ENCODE results near the gene HOMER2.
"Not testable (repeated sequence)": the region's sequence is repeated elsewhere in the genome, so short reads cannot be mapped to it uniquely, and the experiment has no call there.

HOMER2 gene

DNA sequence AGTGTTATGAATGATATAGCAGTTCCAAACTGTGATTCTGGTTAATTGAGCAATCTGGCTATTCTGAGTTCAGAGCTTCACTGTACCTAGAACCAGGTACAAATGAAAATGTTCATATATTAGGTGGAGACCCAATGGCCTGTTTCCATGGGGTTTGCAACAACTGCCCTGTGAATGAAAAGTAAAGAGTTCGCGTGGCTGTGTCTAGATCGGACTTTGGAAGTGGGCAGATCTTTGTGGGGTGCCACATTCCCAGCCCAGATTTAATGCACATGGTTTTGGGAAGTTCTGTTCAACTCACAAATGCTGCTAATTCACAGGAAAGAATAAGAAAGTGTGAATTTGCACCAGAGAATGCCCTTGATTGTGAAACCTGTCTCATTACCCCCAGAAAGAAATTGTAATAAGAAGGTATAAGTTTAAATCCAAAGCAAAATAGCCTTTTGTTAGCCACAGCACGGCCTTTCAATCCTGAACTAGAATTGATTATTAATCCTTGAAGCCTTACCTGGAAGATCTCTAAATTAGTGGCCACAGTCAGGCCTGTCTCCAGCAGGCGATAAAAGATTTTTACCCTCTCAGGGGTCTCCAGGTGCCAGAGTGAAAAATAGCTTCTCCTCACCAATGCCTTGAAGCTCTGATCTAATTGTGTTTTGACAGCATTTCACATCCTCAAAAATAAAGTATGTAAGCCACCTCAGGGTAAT is 120.5 kb downstream of the HOMER2 start:
- H3K4me3 ChIP-seq (ENCODE audit: low read depth, low read length): no peak overlapping the region
- DNase-seq (ENCODE audit: low read depth): no peak

DNA sequence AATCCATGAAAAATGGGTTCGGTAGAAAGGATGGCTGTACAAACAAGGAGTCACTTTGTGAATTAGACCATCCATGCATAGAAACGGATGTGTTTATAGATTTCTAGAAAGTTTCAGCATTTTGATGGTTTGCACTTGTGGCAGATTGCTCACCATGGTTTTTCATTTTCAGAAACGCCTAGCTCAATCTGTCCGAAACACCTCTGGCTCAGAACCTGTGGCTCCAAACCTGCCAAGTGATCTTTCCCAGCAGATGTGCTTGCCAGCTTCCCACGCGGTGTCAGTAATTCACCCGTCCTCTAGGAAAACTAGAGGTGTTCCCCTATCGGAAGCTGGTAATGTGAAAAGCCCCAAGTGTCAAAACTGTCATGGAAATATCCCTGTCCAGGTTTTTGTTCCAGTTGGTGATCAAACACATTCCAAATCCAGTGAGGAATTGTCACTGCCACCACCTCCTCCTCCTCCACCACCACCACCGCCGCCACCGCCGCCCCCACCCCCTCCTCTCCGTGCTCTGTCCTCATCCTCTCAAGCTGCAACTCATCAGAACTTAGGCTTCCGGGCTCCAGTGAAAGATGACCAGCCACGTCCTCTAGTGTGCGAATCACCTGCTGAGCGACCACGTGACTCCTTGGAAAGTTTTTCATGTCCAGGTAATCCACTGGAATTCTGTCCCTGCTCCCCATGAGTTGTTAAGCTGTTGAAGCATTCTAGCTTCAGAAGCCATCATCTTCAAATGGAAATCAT is 121.9 kb downstream of the HOMER2 start:
- H3K4me3 ChIP-seq (ENCODE audit: low read depth, low read length): no peak overlapping the region
- DNase-seq (ENCODE audit: low read depth): no peak
- TF ChIP-seq, protein P1, sequence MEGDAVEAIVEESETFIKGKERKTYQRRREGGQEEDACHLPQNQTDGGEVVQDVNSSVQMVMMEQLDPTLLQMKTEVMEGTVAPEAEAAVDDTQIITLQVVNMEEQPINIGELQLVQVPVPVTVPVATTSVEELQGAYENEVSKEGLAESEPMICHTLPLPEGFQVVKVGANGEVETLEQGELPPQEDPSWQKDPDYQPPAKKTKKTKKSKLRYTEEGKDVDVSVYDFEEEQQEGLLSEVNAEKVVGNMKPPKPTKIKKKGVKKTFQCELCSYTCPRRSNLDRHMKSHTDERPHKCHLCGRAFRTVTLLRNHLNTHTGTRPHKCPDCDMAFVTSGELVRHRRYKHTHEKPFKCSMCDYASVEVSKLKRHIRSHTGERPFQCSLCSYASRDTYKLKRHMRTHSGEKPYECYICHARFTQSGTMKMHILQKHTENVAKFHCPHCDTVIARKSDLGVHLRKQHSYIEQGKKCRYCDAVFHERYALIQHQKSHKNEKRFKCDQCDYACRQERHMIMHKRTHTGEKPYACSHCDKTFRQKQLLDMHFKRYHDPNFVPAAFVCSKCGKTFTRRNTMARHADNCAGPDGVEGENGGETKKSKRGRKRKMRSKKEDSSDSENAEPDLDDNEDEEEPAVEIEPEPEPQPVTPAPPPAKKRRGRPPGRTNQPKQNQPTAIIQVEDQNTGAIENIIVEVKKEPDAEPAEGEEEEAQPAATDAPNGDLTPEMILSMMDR (conservative IDR thresholded peaks at IDR 0.05; ENCODE audit: low read depth, low read length): no peak

More for the DNA sequence above, 120.5 kb downstream of the HOMER2 start:
- TF ChIP-seq, protein P1 (conservative IDR thresholded peaks at IDR 0.05; ENCODE audit: low read depth, low read length): no peak

DNA sequence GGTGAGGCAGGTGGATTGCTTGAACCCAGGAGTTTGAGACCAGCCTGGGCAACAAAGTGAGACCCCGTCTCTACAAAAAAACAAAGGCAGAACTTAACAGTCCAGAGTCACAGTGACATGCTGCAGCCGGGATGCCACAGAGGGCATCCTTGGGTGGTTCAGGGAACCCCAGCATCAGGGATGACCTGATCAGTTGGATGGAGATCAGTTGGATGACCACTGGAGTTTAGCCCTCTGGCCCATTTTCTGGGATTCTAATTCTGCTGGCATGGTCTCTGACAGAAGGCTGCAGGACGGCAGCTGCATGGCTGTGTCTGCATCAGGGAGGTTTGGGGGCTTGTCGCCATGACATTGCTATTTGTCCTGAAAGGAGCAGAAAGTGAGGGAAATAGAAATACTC is 123.3 kb downstream of the HOMER2 start:
- no peak for DNase-seq (ENCODE audit: low read depth)
- TF ChIP-seq, protein P1 (conservative IDR thresholded peaks at IDR 0.05; ENCODE audit: low read depth, low read length): no peak

DNA sequence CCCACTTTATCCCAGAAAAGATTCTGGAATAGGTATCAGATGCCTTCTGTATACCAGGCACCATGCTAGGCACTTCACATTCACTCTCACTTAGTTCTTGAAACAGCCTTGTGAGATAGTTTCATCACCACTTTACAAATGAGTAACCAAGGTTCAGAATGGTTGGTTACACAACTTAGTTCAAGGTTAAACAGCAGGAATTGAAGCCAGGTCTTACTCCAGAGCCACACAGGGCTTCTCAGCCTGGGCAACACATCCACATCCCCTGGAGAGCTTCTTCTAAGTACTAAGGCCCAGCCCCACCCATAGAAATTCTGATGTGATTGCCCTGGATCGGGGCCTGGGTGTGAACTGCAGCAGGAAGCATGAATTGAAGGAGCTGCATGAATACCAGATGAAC is 124.4 kb downstream of the HOMER2 start:
- TF ChIP-seq, protein P1 (conservative IDR thresholded peaks at IDR 0.05; ENCODE audit: low read depth, low read length): no peak
- DNase-seq (ENCODE audit: low read depth): peak; percentile 70
- no peak overlapping the region for H3K4me3 ChIP-seq (ENCODE audit: low read depth, low read length)

More for the DNA sequence above, 123.3 kb downstream of the HOMER2 start:
- H3K4me3 ChIP-seq (ENCODE audit: low read depth, low read length): no peak overlapping the region

DNA sequence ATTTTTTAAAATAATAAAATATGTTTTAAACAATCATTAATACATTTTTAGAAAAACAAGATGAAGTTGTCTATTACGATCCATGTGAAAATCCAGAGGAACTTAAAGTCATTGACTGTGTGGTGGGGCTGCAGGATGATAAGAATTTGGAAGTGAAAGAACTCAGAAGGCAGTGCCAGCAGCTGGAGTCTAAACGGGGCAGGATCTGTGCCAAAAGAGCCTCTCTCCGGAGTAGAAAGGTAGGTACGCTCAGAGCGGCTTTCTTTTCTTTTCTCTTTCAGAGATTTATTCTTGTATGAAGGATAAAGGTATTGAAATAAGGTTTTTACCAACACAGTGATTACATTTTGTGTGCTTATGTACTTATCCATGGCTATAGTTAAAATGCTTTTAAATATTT is 129.5 kb downstream of the HOMER2 start:
- H3K4me3 ChIP-seq (ENCODE audit: low read depth, low read length): no peak overlapping the region
- TF ChIP-seq, protein P1 (conservative IDR thresholded peaks at IDR 0.05; ENCODE audit: low read depth, low read length): no peak
- DNase-seq (ENCODE audit: low read depth): no peak

DNA sequence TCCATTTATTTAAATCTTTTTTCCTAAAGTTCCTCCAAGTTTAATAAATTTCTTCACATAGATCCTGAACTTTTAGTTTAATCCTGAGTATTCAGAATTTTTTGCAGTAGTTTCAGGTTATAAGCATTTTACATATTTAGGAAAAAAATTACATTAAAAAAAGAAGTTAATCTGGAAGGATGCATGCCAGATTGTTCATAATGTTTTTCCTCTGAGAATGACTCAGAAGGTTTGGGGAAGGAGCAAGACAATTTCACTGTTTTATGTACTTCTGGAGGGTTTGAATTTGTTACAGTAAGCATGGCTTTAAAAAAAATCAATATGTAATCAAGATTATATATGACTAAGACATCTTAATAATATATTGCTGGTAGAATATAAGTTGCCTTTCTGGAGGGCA is 130.7 kb downstream of the HOMER2 start:
- H3K4me3 ChIP-seq (ENCODE audit: low read depth, low read length); DNase-seq (ENCODE audit: low read depth): not testable (repeated sequence)

DNA sequence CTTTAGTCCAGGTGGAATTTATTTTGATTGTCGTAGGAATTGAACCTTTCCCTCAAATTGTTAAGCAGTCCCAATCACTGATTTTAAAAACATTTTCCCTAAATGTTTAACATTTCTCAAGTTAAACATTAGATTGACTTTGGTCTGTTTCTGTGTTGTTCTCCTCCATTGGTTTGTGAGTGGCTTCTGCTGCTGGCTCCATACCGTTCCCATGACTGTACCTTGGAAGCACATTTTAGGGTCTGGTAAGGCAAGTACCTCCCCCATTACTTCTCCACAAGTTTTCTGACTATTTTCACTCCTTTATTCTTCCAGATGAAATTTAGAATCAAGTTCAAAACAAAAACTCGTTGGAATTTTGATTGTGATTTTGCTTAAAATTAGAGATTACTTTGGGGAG is 131.1 kb downstream of the HOMER2 start:
- peak; percentile 18 for DNase-seq (ENCODE audit: low read depth)

DNA sequence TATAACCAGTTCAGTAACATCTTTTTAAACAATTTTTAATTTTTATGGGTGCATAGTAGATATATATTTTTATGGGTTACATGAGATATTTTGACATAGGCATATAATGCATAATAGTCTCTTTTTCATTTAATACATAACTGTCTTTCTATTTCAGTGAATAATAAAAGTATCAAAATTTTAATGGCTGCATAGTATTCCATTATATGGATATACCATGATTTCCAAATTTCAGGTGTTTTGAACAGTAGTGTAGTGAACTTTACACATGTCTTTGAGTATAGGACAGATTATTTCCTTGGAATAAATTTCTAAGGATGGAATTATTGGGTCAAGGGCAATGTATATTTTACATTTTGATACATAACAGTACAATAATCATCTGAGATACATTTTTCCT is 132.4 kb downstream of the HOMER2 start:
- DNase-seq (ENCODE audit: low read depth): no peak
- no peak overlapping the region for H3K4me3 ChIP-seq (ENCODE audit: low read depth, low read length)
- TF ChIP-seq, protein P1 (conservative IDR thresholded peaks at IDR 0.05; ENCODE audit: low read depth, low read length): no peak

More for the DNA sequence above, 131.1 kb downstream of the HOMER2 start:
- H3K4me3 ChIP-seq (ENCODE audit: low read depth, low read length): not testable (repeated sequence)

All from choroid plexus epithelial cell (primary cell).